HL-60 (cell line): ENCODE data around the gene GSTP1.

Experiments
- DNase-seq, 2 experiments: peaks; one replicate each; pipeline ENCODE4 v3.0.0-alpha.2; 2010 to 2020; ENCODE audit warnings: low read depth in 1 of 2, low spot score in 1 of 2
- H3K27ac ChIP-seq: fragments of 250-450 bp; sonication (Bioruptor Pico); replicated peaks from 2 replicates; pipeline ENCODE4 v1.5.1; 2020; ENCODE audit warnings: mild to moderate bottlenecking, moderate library complexity
- H3K27me3 ChIP-seq: fragments of 250-450 bp; sonication (Bioruptor Pico); 2 replicates; pipeline ENCODE4 v1.5.1; 2021; ENCODE audit warnings: mild to moderate bottlenecking, moderate library complexity; ENCODE audit not compliant: insufficient read depth, poor library complexity, severe bottlenecking
- H3K4me3 ChIP-seq: replicated peaks from 2 replicates; pipeline ENCODE4 v1.5.1; 2011; ENCODE audit warnings: mild to moderate bottlenecking, control low read depth, low read length; ENCODE audit not compliant: insufficient read depth
- CTCF ChIP-seq: IDR thresholded peaks from one replicate; pipeline ENCODE4 v1.5.1; 2011; ENCODE audit warnings: low read length, control low read depth, inconsistent platforms; ENCODE audit not compliant: insufficient read depth
- GABPA ChIP-seq: IDR thresholded peaks from 2 replicates; pipeline ENCODE4 v1.6.1; 2012; ENCODE audit warnings: low read depth
- POLR2AphosphoS5 ChIP-seq: IDR thresholded peaks from 2 replicates; pipeline ENCODE4 v1.6.1; 2012; ENCODE audit warnings: low read depth
- REST ChIP-seq: IDR thresholded peaks from 2 replicates; pipeline ENCODE4 v1.6.1; 2012; ENCODE audit warnings: low read depth; ENCODE audit not compliant: insufficient replicate concordance
- SPI1 ChIP-seq: IDR thresholded peaks from 2 replicates; pipeline ENCODE4 v1.6.1; 2012; ENCODE audit warnings: low read depth, mild to moderate bottlenecking, borderline replicate concordance

Gene GSTP1

GRCh38 chr11:67576735-67577475, 6.7 kb upstream of the GSTP1 start:
- no peak for DNase-seq
- TF ChIP-seq REST (no peak), SPI1 (no peak), POLR2AphosphoS5 (no peak), CTCF (no peak), GABPA (no peak)
- Histone ChIP-seq H3K27me3 (no peaks in the 10 kb centered on the region), H3K27ac (no peak overlapping the region), H3K4me3 (no peak overlapping the region)

- no peak for TF ChIP-seq GABPA
- no peak for TF ChIP-seq SPI1
- TF ChIP-seq CTCF = no peak
- TF ChIP-seq POLR2AphosphoS5 = no peak
- no peak for TF ChIP-seq REST
- DNase-seq = no peak
These were observed 5.7 kb upstream of the GSTP1 start for GRCh38 chr11:67577951-67578350.

GRCh38 chr11:67581469-67581868, 2.1 kb upstream of the GSTP1 start:
- no peak for DNase-seq
- TF ChIP-seq GABPA (no peak), SPI1 (no peak), POLR2AphosphoS5 (no peak), CTCF (no peak), REST (no peak)
- Histone ChIP-seq H3K27me3 (no peaks in the 10 kb centered on the region), H3K4me3 (no peak overlapping the region), H3K27ac (no peak overlapping the region)

More at GRCh38 chr11:67577951-67578350, 5.7 kb upstream of the GSTP1 start:
- no peaks in the 10 kb centered on the region for H3K27me3 ChIP-seq
- no peak overlapping the region for H3K4me3 ChIP-seq
- no peak overlapping the region for H3K27ac ChIP-seq
